Activated CD4-positive, alpha-beta T cell treated with anti-CD3 and anti-CD28 coated beads, Interleukin-2, amount 10 ng/mL, durations not matched to agents 7 days and 5 days (primary cell): Measurements from ENCODE around the gene SNAI1. TPM values are rescaled to one million over a fixed set of nuclear protein-coding genes. Genes with fewer than 3 reads are reported as not detected.

Experiments
- CTCF ChIA-PET: fragments of 350-600 bp; sonication (Branson Sonifier 250); formaldehyde crosslinking; loops from one replicate; lab custom pipeline; 2021; ENCODE audit warnings: antibody characterized with exemption; lab: Charles Lee
- POLR2A ChIA-PET: fragments of 350-600 bp; sonication (Branson Sonifier 250); formaldehyde crosslinking; loops from one replicate; lab custom pipeline; 2021; ENCODE audit warnings: antibody characterized with exemption; lab: Charles Lee
- DNase-seq: peaks from one replicate; pipeline ENCODE4 v3.0.0-alpha.2; 2020
- H3K27ac Mint-ChIP-seq: one replicate; pipeline ENCODE4 v1.8.0; 2021; ENCODE audit warnings: mild to moderate bottlenecking, moderate library complexity, mixed read lengths
- H3K27me3 Mint-ChIP-seq: one replicate; pipeline ENCODE4 v1.8.0; 2021; ENCODE audit warnings: mixed read lengths
- H3K36me3 Mint-ChIP-seq: one replicate; pipeline ENCODE4 v1.8.0; 2021; ENCODE audit warnings: low read depth, mixed read lengths
- H3K4me1 Mint-ChIP-seq: one replicate; pipeline ENCODE4 v1.8.0; 2021; ENCODE audit warnings: mixed read lengths
- H3K4me3 Mint-ChIP-seq: one replicate; pipeline ENCODE4 v1.8.0; 2021; ENCODE audit warnings: mild to moderate bottlenecking, moderate library complexity, mixed read lengths
- H3K9me3 Mint-ChIP-seq: one replicate; pipeline ENCODE4 v1.8.0; 2021; ENCODE audit warnings: mixed read lengths
- total RNA-seq, 2 experiments: library from RNA; stranded (reverse); gene quantifications; one replicate each; pipeline ENCODE4 v1.2.3, GENCODE V29; 2021

SNAI1 gene
- total RNA-seq, 2 experiments from 2014 or later: 0.15 TPM; not detected in 1

- peaks cover 7% of the 10 kb centered on the region for H3K4me1 Mint-ChIP-seq
- H3K36me3 Mint-ChIP-seq: no peaks in the 10 kb centered on the region
- H3K9me3 Mint-ChIP-seq: no peaks in the 10 kb centered on the region
- no peak overlapping the region for H3K27ac Mint-ChIP-seq
- H3K4me3 Mint-ChIP-seq: no peak overlapping the region
- no peak for DNase-seq
- H3K27me3 Mint-ChIP-seq: peaks cover 10% of the 10 kb centered on the region
- CTCF ChIA-PET: interaction anchor here (0.6 to 1.3 kb wide), 6 partner anchors 8 to 546 kb away, joined by 3 to 9 read pairs (median 3); no protein-coding TSS in a partner anchor
- POLR2A ChIA-PET: no interaction called here
These were observed 29.8 kb downstream of the SNAI1 start for GRCh38 chr20:50012282-50013263.

GRCh38 chr20:50013976-50014375 lies 31.2 kb downstream of the SNAI1 start:
- no peak for DNase-seq
- Mint-ChIP-seq H3K27me3 (peaks cover 10% of the 10 kb centered on the region), H3K4me1 (peaks cover 7% of the 10 kb centered on the region), H3K27ac (no peak overlapping the region), H3K4me3 (no peak overlapping the region), H3K9me3 (no peaks in the 10 kb centered on the region), H3K36me3 (no peaks in the 10 kb centered on the region)
- ChIA-PET CTCF (no interaction called here), POLR2A (no interaction called here)

DNA sequence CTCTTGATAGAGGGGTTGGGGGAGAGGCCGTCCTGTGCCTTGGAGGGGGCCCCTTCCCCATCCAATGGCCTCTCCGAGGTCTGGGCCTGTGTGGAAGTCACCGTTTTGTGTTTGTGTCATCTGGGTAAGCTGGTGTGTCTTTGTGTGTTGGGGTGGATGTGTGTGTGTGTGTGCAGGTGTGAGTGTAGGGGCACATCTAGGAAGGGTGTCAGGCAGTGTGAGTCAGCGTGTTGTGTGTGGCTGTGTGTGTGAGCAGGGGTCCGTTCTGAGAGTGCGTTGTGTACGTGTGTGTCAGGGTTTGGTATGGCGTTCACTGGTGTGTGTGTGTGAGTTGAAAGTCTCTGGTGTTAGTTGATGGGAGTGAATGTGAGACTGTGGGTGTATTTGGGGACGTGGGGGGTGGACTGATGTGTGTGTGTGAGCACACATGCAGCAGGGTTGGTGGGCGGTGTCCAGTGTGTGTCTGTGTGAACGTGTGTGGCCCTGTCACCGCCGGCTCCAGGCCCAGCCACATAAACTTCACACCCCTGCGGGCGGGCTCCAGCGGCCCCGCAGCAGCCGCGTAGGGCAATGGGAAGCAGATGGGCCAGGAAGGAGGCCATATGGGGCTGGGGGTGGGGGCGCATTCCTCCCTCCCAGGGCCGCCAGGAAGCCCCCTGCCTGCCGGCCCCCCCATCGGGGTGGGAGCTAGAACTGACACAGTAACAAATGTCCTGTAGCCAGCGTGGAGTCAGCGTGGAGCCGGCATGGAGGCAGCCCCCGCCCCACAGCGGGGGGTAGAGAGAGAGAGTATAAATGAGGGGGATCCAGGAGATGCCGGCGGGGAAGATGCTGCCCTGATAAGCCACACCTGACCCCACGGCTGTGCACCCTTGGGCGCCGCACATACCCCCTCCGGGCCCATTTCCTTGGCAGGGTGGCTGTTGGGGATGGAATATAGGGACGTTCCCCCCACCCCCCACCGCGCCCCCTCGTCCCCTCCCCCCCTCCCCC lies 32.1 kb downstream of the SNAI1 start:
- Mint-ChIP-seq H3K4me3 (no peak overlapping the region), H3K9me3 (no peaks in the 10 kb centered on the region), H3K27me3 (peaks cover 8% of the 10 kb centered on the region), H3K27ac (no peak overlapping the region), H3K36me3 (no peaks in the 10 kb centered on the region), H3K4me1 (peaks cover 7% of the 10 kb centered on the region)
- ChIA-PET POLR2A (no interaction called here), CTCF (no interaction called here)
- DNase-seq: no peak

DNA sequence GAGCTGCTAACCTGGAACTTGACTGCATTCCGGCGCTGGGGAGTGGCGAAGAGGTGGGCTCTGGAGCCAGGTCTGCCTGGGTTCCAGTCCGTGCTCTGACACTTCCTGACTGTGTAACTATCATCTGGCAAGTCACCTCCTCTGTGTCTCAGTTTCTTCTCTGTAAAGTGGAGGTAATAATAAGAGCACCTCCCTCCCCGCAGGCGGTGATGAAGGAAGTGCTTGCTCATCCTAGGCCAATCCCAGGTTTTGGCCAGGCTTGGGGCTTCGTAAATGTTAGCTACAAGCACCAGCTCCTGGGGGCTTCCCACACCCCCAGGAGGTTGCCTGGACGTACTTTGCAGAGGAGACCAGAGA lies 32.8 kb downstream of the SNAI1 start:
- Mint-ChIP-seq H3K36me3 (no peaks in the 10 kb centered on the region), H3K27ac (no peak overlapping the region), H3K4me1 (peaks cover 14% of the 10 kb centered on the region), H3K27me3 (peaks cover 3% of the 10 kb centered on the region), H3K4me3 (no peak overlapping the region), H3K9me3 (no peaks in the 10 kb centered on the region)
- DNase-seq: no peak
- POLR2A ChIA-PET: no interaction called here
- CTCF ChIA-PET: no interaction called here

- Mint-ChIP-seq H3K9me3 (no peaks in the 10 kb centered on the region), H3K27me3 (no peaks in the 10 kb centered on the region), H3K4me1 (peaks cover 14% of the 10 kb centered on the region), H3K4me3 (no peak overlapping the region), H3K27ac (no peak overlapping the region), H3K36me3 (no peaks in the 10 kb centered on the region)
- no peak for DNase-seq
- POLR2A ChIA-PET: no interaction called here
- CTCF ChIA-PET: interaction anchor here (0.5 to 0.6 kb wide), 3 partner anchors 19 to 622 kb away, joined by 3 read pairs; no protein-coding TSS in a partner anchor
These were observed 33.4 kb downstream of the SNAI1 start for GRCh38 chr20:50015993-50016770.

DNA sequence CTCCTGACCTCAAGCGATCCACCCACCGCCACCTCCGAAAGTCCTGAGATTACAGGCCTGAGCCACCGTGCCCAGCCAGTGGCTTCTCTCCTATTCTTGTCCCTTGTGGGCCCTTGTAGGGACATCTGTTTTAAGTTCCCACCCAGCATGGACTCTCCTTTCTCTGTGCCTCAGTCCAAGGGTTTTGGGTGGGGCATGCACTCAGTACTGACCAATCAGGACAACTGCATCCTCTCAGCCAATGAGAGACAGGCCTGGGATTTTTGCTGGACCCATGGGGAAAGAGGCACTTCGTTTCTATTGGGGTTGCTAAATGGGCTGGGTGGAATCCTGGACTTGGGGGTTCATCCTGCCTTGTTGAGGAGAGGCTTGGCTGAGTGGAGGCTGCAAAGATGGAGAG lies 34.4 kb downstream of the SNAI1 start:
- Mint-ChIP-seq H3K4me3 (no peak overlapping the region), H3K27ac (no peak overlapping the region), H3K4me1 (peaks cover 11% of the 10 kb centered on the region), H3K36me3 (no peaks in the 10 kb centered on the region), H3K27me3 (no peaks in the 10 kb centered on the region), H3K9me3 (no peaks in the 10 kb centered on the region)
- DNase-seq: no peak
- ChIA-PET CTCF (interaction anchor here (0.6 to 1.2 kb wide), 2 partner anchors 53 to 580 kb away, joined by 3 read pairs; no protein-coding TSS in a partner anchor), POLR2A (no interaction called here)

DNA sequence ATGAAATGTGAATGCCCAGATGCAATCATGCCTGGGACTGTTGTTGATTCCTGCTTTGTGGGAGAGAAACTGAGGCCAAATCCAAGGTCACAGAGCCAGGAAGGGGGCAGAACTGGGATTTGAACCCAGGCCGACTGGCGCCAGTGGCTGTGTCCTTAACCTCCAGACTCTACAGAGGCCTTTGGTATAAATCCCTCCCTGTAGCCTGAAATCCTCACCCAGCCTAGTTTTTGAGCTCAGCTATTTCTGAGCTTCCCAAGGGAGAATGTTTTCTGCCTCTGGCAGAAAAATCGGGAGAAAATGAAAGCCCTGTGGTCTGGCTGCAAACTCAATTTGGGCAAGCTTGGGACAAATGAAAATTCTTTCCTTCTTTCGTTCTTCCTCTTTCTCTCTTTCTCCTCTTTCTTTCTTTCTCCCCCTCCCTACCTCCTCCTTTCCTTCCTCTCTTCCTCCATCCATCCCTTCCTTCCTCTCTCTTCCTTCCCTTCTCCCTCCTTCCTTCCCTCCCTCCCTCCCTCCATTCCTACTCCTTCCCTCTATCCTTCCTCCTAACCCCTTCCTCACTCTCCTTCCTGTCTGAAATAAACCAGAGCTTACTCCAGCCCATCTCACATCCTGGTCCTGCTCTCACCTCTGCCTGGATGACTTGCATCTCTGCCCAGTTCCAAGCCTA lies 34.9 kb downstream of the SNAI1 start:
- Mint-ChIP-seq H3K27me3 (no peaks in the 10 kb centered on the region), H3K4me3 (no peak overlapping the region), H3K36me3 (no peaks in the 10 kb centered on the region), H3K27ac (no peak overlapping the region), H3K4me1 (peaks cover 7% of the 10 kb centered on the region), H3K9me3 (no peaks in the 10 kb centered on the region)
- DNase-seq: no peak
- CTCF ChIA-PET: interaction anchor here (0.6 to 1.2 kb wide), 3 partner anchors 16 to 829 kb away, joined by 3 to 4 read pairs (median 4); no protein-coding TSS in a partner anchor
- POLR2A ChIA-PET: no interaction called here

GRCh38 chr20:50019466-50020256 lies 36.9 kb downstream of the SNAI1 start:
- no peak overlapping the region for H3K4me3 Mint-ChIP-seq
- CTCF ChIA-PET: interaction anchor here (0.8 to 1.6 kb wide), 4 partner anchors 7 to 52 kb away, joined by 3 to 8 read pairs (median 4); no protein-coding TSS in a partner anchor
- POLR2A ChIA-PET: no interaction called here
- no peaks in the 10 kb centered on the region for H3K27me3 Mint-ChIP-seq
- peaks cover 7% of the 10 kb centered on the region for H3K4me1 Mint-ChIP-seq
- no peaks in the 10 kb centered on the region for H3K36me3 Mint-ChIP-seq
- no peak overlapping the region for H3K27ac Mint-ChIP-seq
- no peak for DNase-seq
- H3K9me3 Mint-ChIP-seq: no peaks in the 10 kb centered on the region

- POLR2A ChIA-PET: no interaction called here
- no peak for DNase-seq
- CTCF ChIA-PET: interaction anchor here (0.8 to 1.6 kb wide), 4 partner anchors 8 to 51 kb away, joined by 3 to 8 read pairs (median 4); no protein-coding TSS in a partner anchor
- no peaks in the 10 kb centered on the region for H3K9me3 Mint-ChIP-seq
- no peaks in the 10 kb centered on the region for H3K27me3 Mint-ChIP-seq
- H3K27ac Mint-ChIP-seq: no peak overlapping the region
- H3K4me3 Mint-ChIP-seq: no peak overlapping the region
- no peaks in the 10 kb centered on the region for H3K36me3 Mint-ChIP-seq
- H3K4me1 Mint-ChIP-seq: peaks cover 7% of the 10 kb centered on the region
These were observed 37.5 kb downstream of the SNAI1 start for GRCh38 chr20:50020288-50020687.

DNA sequence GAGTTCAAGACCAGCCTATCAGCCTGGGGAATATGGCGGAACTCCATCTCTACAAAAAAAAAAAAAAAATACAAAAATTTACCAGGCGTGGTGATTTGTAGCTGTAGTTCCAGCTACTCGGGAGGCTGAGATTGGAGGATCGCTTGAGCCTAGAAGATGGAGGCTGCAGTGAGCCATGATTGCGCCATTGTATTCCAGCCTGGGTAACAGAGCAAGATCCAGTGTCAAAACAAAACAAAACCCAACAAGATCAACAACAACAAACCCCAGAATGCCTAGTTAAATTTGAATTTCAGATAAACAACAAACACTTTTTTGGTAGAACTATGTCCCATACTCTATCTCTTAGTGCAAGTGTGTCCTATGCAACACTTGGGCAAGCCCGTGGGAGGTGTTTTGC lies 39.9 kb downstream of the SNAI1 start:
- Mint-ChIP-seq H3K4me3 (no peak overlapping the region), H3K36me3 (no peaks in the 10 kb centered on the region)
- CTCF ChIA-PET: interaction anchor here (0.6 to 1.3 kb wide), 5 partner anchors 24 to 497 kb away, joined by 3 to 6 read pairs (median 5); no protein-coding TSS in a partner anchor

More for the DNA sequence above, 39.9 kb downstream of the SNAI1 start:
- H3K27ac Mint-ChIP-seq: no peak overlapping the region
- peaks cover 7% of the 10 kb centered on the region for H3K4me1 Mint-ChIP-seq
- no peaks in the 10 kb centered on the region for H3K27me3 Mint-ChIP-seq
- POLR2A ChIA-PET: no interaction called here
- no peak for DNase-seq
- no peaks in the 10 kb centered on the region for H3K9me3 Mint-ChIP-seq
